Karpas-422 (cell line): ENCODE data around the gene CYP24A1. TPM values are rescaled to one million over a fixed set of nuclear protein-coding genes. Genes with fewer than 3 reads are reported as not detected.

Experiments
- DNase-seq: peaks from one replicate; pipeline ENCODE4 v3.0.0-alpha.2; 2015
- H2AFZ ChIP-seq: fragments of 200-600 bp; sonication (generic); 2 replicates; pipeline ENCODE4 v1.6.1; 2014; ENCODE audit warnings: antibody characterized with exemption, low read length, mixed read lengths
- H3K27ac ChIP-seq: fragments of 200-600 bp; sonication (generic); 2 replicates; pipeline ENCODE4 v1.5.1; 2014; ENCODE audit warnings: mild to moderate bottlenecking, low read length, moderate library complexity
- H3K27me3 ChIP-seq: fragments of 200-600 bp; sonication (generic); 2 replicates; pipeline ENCODE4 v1.6.1; 2014; ENCODE audit warnings: low read length, mixed read lengths
- H3K36me3 ChIP-seq: fragments of 200-600 bp; sonication (generic); 2 replicates; pipeline ENCODE4 v1.6.1; 2014; ENCODE audit warnings: low read length, mixed read lengths; ENCODE audit not compliant: insufficient read depth
- H3K4me1 ChIP-seq: fragments of 200-600 bp; sonication (generic); 2 replicates; pipeline ENCODE4 v1.6.1; 2014; ENCODE audit warnings: mild to moderate bottlenecking, low read length, mixed read lengths
- H3K4me2 ChIP-seq: fragments of 200-600 bp; sonication (generic); 2 replicates; pipeline ENCODE4 v1.6.1; 2014; ENCODE audit warnings: low read length, low read depth, mild to moderate bottlenecking; ENCODE audit not compliant: poor library complexity, severe bottlenecking
- H3K4me3 ChIP-seq: fragments of 200-600 bp; sonication (generic); 2 replicates; pipeline ENCODE4 v1.5.1; 2014; ENCODE audit warnings: mild to moderate bottlenecking, antibody characterized with exemption, low read length, mixed read lengths
- H3K79me2 ChIP-seq: fragments of 200-600 bp; sonication (generic); 2 replicates; pipeline ENCODE4 v1.6.1; 2014; ENCODE audit warnings: mild to moderate bottlenecking, low read length, mixed read lengths
- H3K9ac ChIP-seq: fragments of 200-600 bp; sonication (generic); 2 replicates; pipeline ENCODE4 v1.6.0; 2014; ENCODE audit warnings: low read length
- H3K9me2 ChIP-seq: fragments of 200-600 bp; sonication (generic), shearing (Covaris generic); replicated peaks from 2 replicates; pipeline ENCODE4 v1.6.0; 2014; ENCODE audit warnings: mild to moderate bottlenecking, low read length, moderate library complexity; ENCODE audit not compliant: insufficient read depth
- H3K9me3 ChIP-seq: fragments of 300-700, 200-600 bp; sonication (generic); 2 replicates; pipeline ENCODE4 v1.6.1; 2014; ENCODE audit warnings: low read length, mixed read lengths
- H4K20me1 ChIP-seq: fragments of 200-600 bp; sonication (generic); 2 replicates; pipeline ENCODE4 v1.6.1; 2014; ENCODE audit warnings: mild to moderate bottlenecking, antibody characterized with exemption, low read length, low read depth; ENCODE audit not compliant: insufficient read depth
- total RNA-seq: library from RNA; depleted of rRNA; stranded (reverse); fragments of >200 nt; shearing (Covaris generic); gene quantifications from 2 replicates; pipeline ENCODE4 v1.2.3, GENCODE V29; 2014; ENCODE audit warnings: low replicate concordance

CYP24A1 gene
- total RNA-seq, 1 experiment from 2014 or later, result not detected

DNA sequence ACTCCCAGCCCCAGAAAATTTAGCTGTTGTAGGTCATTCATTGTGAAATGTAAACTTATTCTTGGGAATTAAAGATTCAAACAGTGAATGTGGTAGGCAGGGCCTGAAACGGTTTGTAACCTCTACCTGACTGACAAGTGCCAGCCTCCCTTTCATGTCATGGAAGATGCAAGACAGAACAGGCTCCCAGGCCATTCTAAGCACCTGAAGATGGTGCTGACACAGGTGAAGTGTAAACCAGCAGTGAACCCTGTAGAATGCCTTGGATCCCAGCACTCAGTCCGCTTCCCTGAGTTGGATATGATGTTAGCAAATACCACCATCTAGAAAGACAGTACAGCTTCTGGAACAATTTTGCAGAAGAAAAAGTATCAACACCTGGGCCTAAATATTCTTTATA is 19.3 kb downstream of the CYP24A1 start:
- Histone ChIP-seq H3K9me2 (no peaks in the 10 kb centered on the region), H3K9me3 (no peaks in the 10 kb centered on the region), H3K36me3 (no peaks in the 10 kb centered on the region), H2AFZ (no peak overlapping the region), H3K9ac (no peak overlapping the region), H3K4me1 (no peaks in the 10 kb centered on the region), H3K4me2 (no peak overlapping the region), H3K4me3 (no peak overlapping the region), H3K27ac (no peak overlapping the region), H4K20me1 (no peaks in the 10 kb centered on the region), H3K27me3 (no peaks in the 10 kb centered on the region), H3K79me2 (no peaks in the 10 kb centered on the region)
- DNase-seq, result no peak

DNA sequence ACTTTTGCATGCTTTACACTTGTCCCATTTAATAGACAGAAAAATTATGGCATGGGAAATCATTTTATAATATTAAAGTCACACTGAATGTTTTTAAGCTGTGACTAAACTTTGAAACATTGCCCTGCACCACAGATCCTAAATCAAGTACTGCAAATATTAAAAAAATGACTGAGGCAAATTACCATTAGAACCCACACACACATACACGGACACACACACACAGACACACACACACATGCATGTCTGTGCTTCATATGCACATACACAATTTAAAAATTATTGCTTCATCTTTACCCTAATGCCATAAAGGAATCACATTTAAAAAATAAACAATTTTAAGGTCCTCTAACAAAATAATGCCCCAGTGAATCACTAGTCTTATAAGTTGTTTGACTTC is 19.9 kb downstream of the CYP24A1 start:
- no peak overlapping the region for H3K27ac ChIP-seq
- no peaks in the 10 kb centered on the region for H3K9me2 ChIP-seq
- H2AFZ ChIP-seq, result no peak overlapping the region
- no peak overlapping the region for H3K4me2 ChIP-seq
- H3K4me1 ChIP-seq, result no peaks in the 10 kb centered on the region
- H4K20me1 ChIP-seq, result no peaks in the 10 kb centered on the region
- H3K9ac ChIP-seq, result no peak overlapping the region
- DNase-seq, result no peak
- H3K36me3 ChIP-seq, result no peaks in the 10 kb centered on the region
- no peaks in the 10 kb centered on the region for H3K27me3 ChIP-seq
- no peak overlapping the region for H3K4me3 ChIP-seq
- no peaks in the 10 kb centered on the region for H3K9me3 ChIP-seq
- no peaks in the 10 kb centered on the region for H3K79me2 ChIP-seq

DNA sequence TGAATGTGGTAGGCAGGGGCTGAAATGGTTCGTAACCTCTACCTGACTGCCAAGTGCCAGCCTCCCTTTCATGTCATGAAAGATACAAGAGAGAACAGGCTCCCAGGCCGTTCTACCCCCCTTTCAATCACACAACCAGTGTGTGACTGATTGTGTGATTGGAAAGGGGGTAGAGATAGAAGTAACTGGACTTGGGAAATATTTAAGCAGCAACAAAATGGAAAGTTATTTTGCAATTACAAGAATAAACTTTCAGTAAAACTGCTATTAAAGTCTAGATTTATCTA is 20.8 kb downstream of the CYP24A1 start:
- no peak for DNase-seq
- no peaks in the 10 kb centered on the region for H3K9me3 ChIP-seq
- H3K4me2 ChIP-seq, result no peak overlapping the region
- H4K20me1 ChIP-seq, result no peaks in the 10 kb centered on the region
- H3K27me3 ChIP-seq, result no peaks in the 10 kb centered on the region
- no peak overlapping the region for H2AFZ ChIP-seq
- H3K9me2 ChIP-seq, result no peaks in the 10 kb centered on the region
- H3K4me3 ChIP-seq, result no peak overlapping the region
- no peaks in the 10 kb centered on the region for H3K36me3 ChIP-seq
- H3K4me1 ChIP-seq, result no peaks in the 10 kb centered on the region
- no peaks in the 10 kb centered on the region for H3K79me2 ChIP-seq
- H3K27ac ChIP-seq, result no peak overlapping the region
- no peak overlapping the region for H3K9ac ChIP-seq

DNA sequence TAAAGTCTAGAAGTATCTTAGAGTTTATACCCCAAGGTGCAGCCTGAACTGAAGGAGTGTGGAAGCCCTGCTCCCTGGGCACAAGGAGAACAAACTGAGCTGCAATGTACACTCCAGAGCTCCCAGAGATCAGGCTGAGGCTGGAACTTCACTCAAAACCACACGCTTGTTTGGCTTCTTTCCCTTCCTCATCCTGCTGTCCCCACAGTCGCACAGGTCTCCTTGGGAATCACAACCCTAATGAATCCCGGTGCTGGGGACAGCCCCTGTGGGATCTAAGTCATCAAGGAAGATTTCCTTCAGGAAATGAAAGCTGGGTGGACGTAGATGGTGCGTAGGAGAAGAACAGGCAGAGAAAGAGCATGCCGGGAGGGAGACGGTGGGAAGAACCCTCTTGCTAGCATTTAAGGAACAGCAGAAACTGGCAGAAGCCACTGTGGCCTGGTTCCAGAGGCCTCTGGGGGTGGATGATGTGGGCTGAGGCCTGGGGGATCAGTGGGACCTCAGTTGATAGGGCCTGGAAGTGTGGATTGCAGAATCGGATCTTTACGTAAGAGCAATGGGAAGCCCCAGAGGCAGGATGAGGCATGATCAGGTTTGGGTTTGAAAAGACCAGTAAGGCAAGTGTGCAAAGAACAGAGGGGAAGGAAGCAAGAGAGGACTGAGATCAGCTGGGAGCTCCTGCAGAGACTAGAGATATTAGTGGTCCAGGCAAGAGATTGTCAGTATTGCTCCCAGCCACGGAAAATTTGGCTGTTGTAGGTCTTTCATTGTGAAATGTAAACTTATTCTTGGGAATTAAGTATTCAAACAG is 21.4 kb downstream of the CYP24A1 start:
- no peak overlapping the region for H3K9ac ChIP-seq
- H3K9me3 ChIP-seq, result no peaks in the 10 kb centered on the region
- H3K4me1 ChIP-seq, result no peaks in the 10 kb centered on the region
- H3K9me2 ChIP-seq, result no peaks in the 10 kb centered on the region
- H3K27me3 ChIP-seq, result no peaks in the 10 kb centered on the region
- H3K36me3 ChIP-seq, result no peaks in the 10 kb centered on the region
- H3K79me2 ChIP-seq, result no peaks in the 10 kb centered on the region
- H2AFZ ChIP-seq, result no peak overlapping the region
- H3K27ac ChIP-seq, result no peak overlapping the region
- no peak overlapping the region for H3K4me2 ChIP-seq
- no peak for DNase-seq
- H4K20me1 ChIP-seq, result no peaks in the 10 kb centered on the region
- no peak overlapping the region for H3K4me3 ChIP-seq

DNA sequence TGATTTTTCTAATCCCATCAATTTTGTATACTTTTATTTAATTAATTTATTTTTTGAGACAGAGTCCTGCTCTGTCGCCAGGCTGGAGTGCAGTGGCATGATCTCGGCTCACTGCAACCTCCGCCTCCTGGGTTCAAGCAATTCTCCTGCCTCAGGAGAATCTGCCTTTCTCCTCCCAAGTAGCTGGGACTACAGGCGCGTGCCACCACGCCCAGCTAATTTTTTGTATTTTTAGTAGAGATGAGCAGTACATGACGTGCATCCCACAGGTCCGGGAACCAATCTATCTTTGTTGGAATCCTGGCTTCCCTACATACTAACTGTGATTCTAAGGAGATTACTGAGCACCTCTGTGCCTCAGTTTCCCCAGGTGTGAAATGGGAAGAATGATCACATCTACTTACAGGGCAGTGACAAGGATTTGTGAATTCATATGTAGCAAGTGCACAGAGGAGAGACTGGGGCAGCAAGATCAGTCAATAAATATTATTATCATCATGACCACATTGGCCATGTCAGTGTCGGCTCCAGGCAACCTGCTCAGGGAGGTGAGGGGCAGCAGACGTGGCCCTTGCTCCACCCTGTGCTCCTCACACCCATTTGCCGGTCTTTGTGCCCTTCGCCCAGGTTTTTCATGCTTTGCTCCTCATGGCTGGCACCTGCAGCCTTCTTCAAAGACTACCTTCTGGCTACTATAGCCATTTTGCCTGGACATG is 22.1 kb downstream of the CYP24A1 start:
- Histone ChIP-seq H3K9ac (no peak overlapping the region), H3K36me3 (no peaks in the 10 kb centered on the region), H4K20me1 (no peaks in the 10 kb centered on the region), H3K9me3 (no peaks in the 10 kb centered on the region), H3K4me2 (no peak overlapping the region), H3K79me2 (no peaks in the 10 kb centered on the region), H3K4me1 (no peaks in the 10 kb centered on the region), H2AFZ (no peak overlapping the region), H3K27ac (no peak overlapping the region), H3K9me2 (no peaks in the 10 kb centered on the region), H3K4me3 (no peak overlapping the region), H3K27me3 (no peaks in the 10 kb centered on the region)
- no peak for DNase-seq

DNA sequence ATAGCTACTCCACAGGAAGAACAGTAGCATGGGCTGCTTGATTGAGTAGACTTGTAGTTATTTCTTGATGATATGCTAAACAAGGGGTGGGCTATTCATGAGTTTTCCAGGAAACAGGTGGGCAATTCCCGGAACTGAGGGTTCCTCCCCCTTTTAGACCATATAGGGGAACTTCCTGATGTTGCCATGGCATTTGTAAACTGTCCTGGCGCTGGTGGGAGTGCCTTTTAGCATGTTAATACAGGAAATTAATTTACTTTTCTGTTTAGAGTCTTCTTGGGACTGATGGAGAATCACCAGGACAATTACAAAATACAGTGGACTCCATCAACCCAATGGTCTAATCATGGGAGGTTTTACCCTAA is 22.7 kb downstream of the CYP24A1 start:
- Histone ChIP-seq H3K36me3 (no peaks in the 10 kb centered on the region), H2AFZ (no peak overlapping the region), H3K27me3 (no peaks in the 10 kb centered on the region), H3K27ac (no peak overlapping the region), H3K9me2 (no peaks in the 10 kb centered on the region), H3K9ac (no peak overlapping the region), H3K79me2 (no peaks in the 10 kb centered on the region), H3K4me2 (no peak overlapping the region), H3K4me1 (no peaks in the 10 kb centered on the region), H4K20me1 (no peaks in the 10 kb centered on the region), H3K9me3 (no peaks in the 10 kb centered on the region), H3K4me3 (no peak overlapping the region)
- no peak for DNase-seq

DNA sequence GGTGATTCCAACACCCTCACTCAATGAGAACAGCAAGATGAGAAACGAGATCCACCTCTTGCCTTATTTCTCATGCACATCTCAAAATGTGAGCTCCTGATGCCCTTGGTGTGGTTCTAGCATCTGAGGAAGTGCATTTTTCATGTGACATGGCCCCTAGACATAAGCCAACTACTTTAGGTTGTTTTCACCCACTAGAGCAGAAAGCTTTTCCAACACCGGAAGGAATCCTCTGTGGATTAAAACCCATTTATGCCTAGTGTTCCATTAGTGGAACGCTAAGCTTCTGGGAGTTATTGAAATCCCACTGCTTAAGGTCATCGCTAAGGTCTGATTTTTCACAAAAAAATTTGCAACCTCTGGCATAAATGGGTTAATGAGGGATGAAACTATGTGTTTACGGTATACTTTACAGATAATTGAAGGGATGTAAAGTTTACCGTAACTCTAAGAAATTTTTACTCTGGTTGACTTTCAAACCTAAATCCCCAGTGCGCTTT is 24.0 kb downstream of the CYP24A1 start:
- Histone ChIP-seq H2AFZ (no peak overlapping the region), H3K4me2 (no peak overlapping the region), H4K20me1 (no peaks in the 10 kb centered on the region)

DNA sequence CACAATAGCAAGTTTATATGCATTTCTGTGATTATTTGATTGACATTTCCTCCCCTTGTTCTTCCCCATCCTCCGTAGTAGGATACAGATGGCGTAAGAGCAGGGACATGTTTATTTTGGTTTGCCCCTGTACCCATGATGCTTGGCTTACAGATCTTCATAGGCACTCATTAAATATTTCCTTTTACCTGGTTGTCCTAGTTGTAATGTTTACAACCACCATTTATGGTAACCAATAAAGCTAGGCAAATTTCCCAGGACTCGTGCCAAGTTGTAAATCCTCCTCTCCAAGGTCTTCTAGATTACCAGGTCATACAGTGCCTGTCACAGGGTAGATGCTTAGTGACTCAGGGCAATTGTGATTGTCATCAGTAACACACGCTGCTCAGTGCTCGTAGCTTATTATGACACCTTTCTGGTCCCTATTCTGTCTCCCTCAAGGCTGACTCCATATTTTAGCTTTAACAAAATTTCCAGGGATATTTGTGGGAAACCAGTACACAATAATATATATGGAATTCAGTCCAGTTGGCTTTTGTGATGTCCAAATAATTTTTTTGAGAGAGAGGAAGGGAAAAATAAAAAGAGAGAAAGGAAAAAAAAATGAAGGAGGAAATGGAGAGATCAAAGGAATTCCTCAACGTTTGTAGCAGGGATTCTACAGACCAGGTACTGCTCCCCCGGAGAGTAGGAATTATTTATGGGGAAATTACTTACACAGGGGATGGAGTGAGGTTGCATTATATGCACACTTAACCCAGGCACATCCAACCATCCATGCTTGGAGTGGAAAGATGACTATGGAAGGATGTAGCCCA is 24.6 kb downstream of the CYP24A1 start:
- no peaks in the 10 kb centered on the region for H3K9me3 ChIP-seq
- H3K4me1 ChIP-seq, result no peaks in the 10 kb centered on the region
- no peaks in the 10 kb centered on the region for H4K20me1 ChIP-seq
- no peaks in the 10 kb centered on the region for H3K36me3 ChIP-seq
- no peak overlapping the region for H3K4me3 ChIP-seq
- no peak overlapping the region for H3K27ac ChIP-seq
- no peaks in the 10 kb centered on the region for H3K9me2 ChIP-seq
- no peaks in the 10 kb centered on the region for H3K79me2 ChIP-seq
- H3K4me2 ChIP-seq, result no peak overlapping the region
- no peak overlapping the region for H3K9ac ChIP-seq
- DNase-seq, result no peak
- no peak overlapping the region for H2AFZ ChIP-seq
- H3K27me3 ChIP-seq, result no peaks in the 10 kb centered on the region

More for the DNA sequence above, 24.0 kb downstream of the CYP24A1 start:
- H3K9me2 ChIP-seq, result no peaks in the 10 kb centered on the region
- H3K9ac ChIP-seq, result no peak overlapping the region
- no peaks in the 10 kb centered on the region for H3K79me2 ChIP-seq
- no peak overlapping the region for H3K4me3 ChIP-seq
- no peaks in the 10 kb centered on the region for H3K4me1 ChIP-seq
- DNase-seq, result no peak
- H3K27ac ChIP-seq, result no peak overlapping the region
- no peaks in the 10 kb centered on the region for H3K36me3 ChIP-seq
- H3K9me3 ChIP-seq, result no peaks in the 10 kb centered on the region
- no peaks in the 10 kb centered on the region for H3K27me3 ChIP-seq
